ENCODE data around the gene ZNF521. TPM values are rescaled to one million over a fixed set of nuclear protein-coding genes. Genes with fewer than 3 reads are reported as not detected.
"Not testable (repeated sequence)": the region's sequence is repeated elsewhere in the genome, so short reads cannot be mapped to it uniquely, and the experiment has no call there.

ZNF521 gene
- total RNA-seq, 2 donors from 2014 or later: 29.4 to 34.4 TPM

- DNase-seq (peak; percentile 42), ATAC-seq (peak; percentile 87 to 89)
- intact Hi-C loops (cut with DNase I): loop anchor here in 1 of 2 donors (5.0 kb wide), 1 partner anchor 33 kb away; no protein-coding TSS in a partner anchor
Measured at GRCh38 chr18:25275412-25276001, 76.5 kb downstream of the ZNF521 start.

- DNase-seq (no peak), ATAC-seq (no peak)
- intact Hi-C loops (cut with DNase I): loop anchor here in 1 of 2 donors (5.0 kb wide), 1 partner anchor 33 kb away; no protein-coding TSS in a partner anchor
Measured at GRCh38 chr18:25274926-25275325, 77.0 kb downstream of the ZNF521 start.

- ATAC-seq; DNase-seq; intact Hi-C loops (cut with DNase I): not testable (repeated sequence)
Measured at GRCh38 chr18:25266931-25267527, 84.9 kb downstream of the ZNF521 start.

GRCh38 chr18:25262920-25263319, 89.0 kb downstream of the ZNF521 start:
- peak in 1 of 2 donors; percentile 46 for ATAC-seq
- intact Hi-C loops (cut with DNase I): no loop called here
- no peak for DNase-seq

- DNase-seq: no peak
- intact Hi-C loops (cut with DNase I): no loop called here
- ATAC-seq: no peak
Measured at GRCh38 chr18:25261768-25262167, 90.2 kb downstream of the ZNF521 start.

GRCh38 chr18:25256439-25256838, 95.5 kb downstream of the ZNF521 start:
- ATAC-seq (no peak), DNase-seq (no peak)
- intact Hi-C loops (cut with DNase I): no loop called here

GRCh38 chr18:25253779-25254178, 98.2 kb downstream of the ZNF521 start:
- DNase-seq: no peak
- no peak for ATAC-seq
- intact Hi-C loops (cut with DNase I): no loop called here

- intact Hi-C loops (cut with DNase I): no loop called here
- DNase-seq: no peak
- ATAC-seq: no peak
Measured at GRCh38 chr18:25253136-25253535, 98.8 kb downstream of the ZNF521 start.

GRCh38 chr18:25251068-25251467, 100.9 kb downstream of the ZNF521 start:
- intact Hi-C loops (cut with DNase I): no loop called here
- DNase-seq: no peak
- no peak for ATAC-seq

- intact Hi-C loops (cut with DNase I): no loop called here
- ATAC-seq: no peak
- DNase-seq: no peak
Measured at GRCh38 chr18:25250474-25250851, 101.5 kb downstream of the ZNF521 start.

GRCh38 chr18:25248755-25249154, 103.2 kb downstream of the ZNF521 start:
- ATAC-seq: no peak
- intact Hi-C loops (cut with DNase I): no loop called here
- DNase-seq: no peak

GRCh38 chr18:25247725-25248124, 104.2 kb downstream of the ZNF521 start:
- intact Hi-C loops (cut with DNase I): no loop called here
- ATAC-seq: no peak

GRCh38 chr18:25244924-25245698, 106.9 kb downstream of the ZNF521 start:
- ATAC-seq (no peak), DNase-seq (no peak)
- intact Hi-C loops (cut with DNase I): loop anchor here in 1 of 2 donors (5.0 kb wide), 1 partner anchor 32 kb away; no protein-coding TSS in a partner anchor

More at GRCh38 chr18:25247725-25248124, 104.2 kb downstream of the ZNF521 start:
- DNase-seq: no peak

GRCh38 chr18:25244170-25244569, 107.8 kb downstream of the ZNF521 start:
- intact Hi-C loops (cut with DNase I): loop anchor here in 1 of 2 donors (5.0 kb wide), 1 partner anchor 33 kb away; no protein-coding TSS in a partner anchor
- DNase-seq (no peak), ATAC-seq (no peak)

- DNase-seq (no peak), ATAC-seq (no peak)
- intact Hi-C loops (cut with DNase I): loop anchor here in 1 of 2 donors (5.0 kb wide), 1 partner anchor 34 kb away; no protein-coding TSS in a partner anchor
Measured at GRCh38 chr18:25243754-25244153, 108.2 kb downstream of the ZNF521 start.

- no peak for DNase-seq
- intact Hi-C loops (cut with DNase I): loop anchor here in 1 of 2 donors (5.0 kb wide), 1 partner anchor 34 kb away; no protein-coding TSS in a partner anchor
- no peak for ATAC-seq
Measured at GRCh38 chr18:25243257-25243656, 108.7 kb downstream of the ZNF521 start.

- ATAC-seq (no peak), DNase-seq (no peak)
- intact Hi-C loops (cut with DNase I): loop anchor here in 1 of 2 donors (5.0 kb wide), 1 partner anchor 37 kb away; no protein-coding TSS in a partner anchor
Measured at GRCh38 chr18:25240420-25240770, 111.6 kb downstream of the ZNF521 start.

- intact Hi-C loops (cut with DNase I): loop anchor here in 1 of 2 donors (5.0 to 10.0 kb wide), 3 partner anchors 38 to 255 kb away; no protein-coding TSS in a partner anchor
- no peak for DNase-seq
- peak; percentile 17 to 23 for ATAC-seq
Measured at GRCh38 chr18:25239581-25240419, 112.2 kb downstream of the ZNF521 start.

GRCh38 chr18:25239151-25239550, 112.8 kb downstream of the ZNF521 start:
- ATAC-seq (no peak), DNase-seq (no peak)
- intact Hi-C loops (cut with DNase I): loop anchor here in 1 of 2 donors (10.0 kb wide), 2 partner anchors 104 to 254 kb away; no protein-coding TSS in a partner anchor
